Cardiac fibroblast (primary cell): Measurements from ENCODE around the gene RAD9A.

ENCODE experiments used
- DNase-seq, 2 donors: peaks; one replicate each; pipeline versions ENCODE4 v3.0.0 to v3.0.0-alpha.2; 2010; ENCODE audit warnings: low read depth in 2 of 2
- H3K4me3 ChIP-seq, 2 donors: replicated peaks in 1 of 2; 1 replicate in 1 of 2; 2 replicates in 1 of 2; pipeline ENCODE4 v1.5.1; 2011; ENCODE audit warnings: low read depth in 2 of 2, low read length in 2 of 2, mild to moderate bottlenecking in 2 of 2, moderate library complexity in 1 of 2
- TF ChIP-seq, protein P1 (sequence below): IDR thresholded peaks from one replicate; pipeline ENCODE4 v1.5.1; 2011; ENCODE audit warnings: low read depth, mild to moderate bottlenecking, low read length, inconsistent platforms

Gene RAD9A

GRCh38 chr11:67376063-67376820 is 15.5 kb upstream of the RAD9A start:
- TF ChIP-seq, protein P1, sequence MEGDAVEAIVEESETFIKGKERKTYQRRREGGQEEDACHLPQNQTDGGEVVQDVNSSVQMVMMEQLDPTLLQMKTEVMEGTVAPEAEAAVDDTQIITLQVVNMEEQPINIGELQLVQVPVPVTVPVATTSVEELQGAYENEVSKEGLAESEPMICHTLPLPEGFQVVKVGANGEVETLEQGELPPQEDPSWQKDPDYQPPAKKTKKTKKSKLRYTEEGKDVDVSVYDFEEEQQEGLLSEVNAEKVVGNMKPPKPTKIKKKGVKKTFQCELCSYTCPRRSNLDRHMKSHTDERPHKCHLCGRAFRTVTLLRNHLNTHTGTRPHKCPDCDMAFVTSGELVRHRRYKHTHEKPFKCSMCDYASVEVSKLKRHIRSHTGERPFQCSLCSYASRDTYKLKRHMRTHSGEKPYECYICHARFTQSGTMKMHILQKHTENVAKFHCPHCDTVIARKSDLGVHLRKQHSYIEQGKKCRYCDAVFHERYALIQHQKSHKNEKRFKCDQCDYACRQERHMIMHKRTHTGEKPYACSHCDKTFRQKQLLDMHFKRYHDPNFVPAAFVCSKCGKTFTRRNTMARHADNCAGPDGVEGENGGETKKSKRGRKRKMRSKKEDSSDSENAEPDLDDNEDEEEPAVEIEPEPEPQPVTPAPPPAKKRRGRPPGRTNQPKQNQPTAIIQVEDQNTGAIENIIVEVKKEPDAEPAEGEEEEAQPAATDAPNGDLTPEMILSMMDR: no peak
- no peak overlapping the region for H3K4me3 ChIP-seq
- no peak for DNase-seq

- TF ChIP-seq, protein P1: no peak
- H3K4me3 ChIP-seq: no peak overlapping the region
- no peak for DNase-seq
Measured at GRCh38 chr11:67376873-67377808, 14.6 kb upstream of the RAD9A start.

- no peak for DNase-seq
- TF ChIP-seq, protein P1: no peak
- no peak overlapping the region for H3K4me3 ChIP-seq
Measured at GRCh38 chr11:67378544-67378943, 13.2 kb upstream of the RAD9A start.

GRCh38 chr11:67379061-67380058 is 12.4 kb upstream of the RAD9A start:
- peak in 1 of 2 donors; percentile 41 for DNase-seq
- H3K4me3 ChIP-seq: no peak overlapping the region
- TF ChIP-seq, protein P1: no peak

DNA sequence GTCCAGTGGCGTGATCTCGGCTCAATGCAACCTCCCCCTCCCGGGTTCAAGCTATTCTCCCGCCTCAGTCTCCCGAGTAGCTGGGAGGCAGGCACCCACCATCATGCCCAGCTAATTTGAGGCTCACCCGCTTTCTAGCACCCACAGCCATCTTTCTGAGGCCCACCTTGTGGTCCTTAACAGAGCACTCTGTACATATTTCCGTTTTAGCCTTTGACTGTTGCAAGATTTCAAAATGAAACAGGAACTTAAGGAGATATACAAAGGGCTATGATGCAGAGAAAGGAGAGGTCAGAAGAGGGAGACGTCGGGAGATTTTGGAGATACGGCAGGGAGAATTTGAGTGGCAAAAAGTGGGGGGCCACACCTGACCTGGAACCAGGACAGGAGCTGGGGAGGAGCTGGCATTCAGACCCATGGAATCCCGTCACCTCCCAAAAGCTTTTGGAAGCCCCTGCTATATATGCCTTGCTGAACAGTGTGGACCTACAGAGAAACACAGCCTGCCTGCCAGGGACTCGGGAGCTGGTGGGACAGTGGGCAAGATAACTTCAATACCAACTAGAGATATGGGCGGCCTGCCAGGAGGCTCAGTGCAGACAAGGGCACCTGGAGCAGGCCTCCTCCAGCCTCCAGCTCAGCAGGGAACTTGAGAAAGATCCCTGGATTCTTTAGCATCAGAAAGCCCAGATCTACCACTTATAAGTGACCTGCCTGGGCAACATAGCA is 10.4 kb upstream of the RAD9A start:
- no peak overlapping the region for H3K4me3 ChIP-seq
- no peak for DNase-seq
- TF ChIP-seq, protein P1: no peak
